Upper lobe of left lung (tissue), 4 donors: ENCODE measurements around the gene CDH13.

Source experiments
- POLR2A ChIP-seq, 4 donors: fragments of 450-650 bp; IDR thresholded peaks; one replicate each; pipeline ENCODE4 v1.5.1; 2016 to 2017; ENCODE audit warnings: antibody characterized with exemption in 4 of 4, mild to moderate bottlenecking in 2 of 4
- TF ChIP-seq, protein P1 (sequence below), 6 experiments: fragments of 450-650 bp in 4 of 6; fragments of 200-600 bp in 2 of 6; sonication (generic) in 2 of 6; IDR thresholded peaks; one replicate each; pipeline ENCODE4 v1.5.1; 2016 to 2019; ENCODE audit warnings: antibody characterized with exemption in 6 of 6

DNA sequence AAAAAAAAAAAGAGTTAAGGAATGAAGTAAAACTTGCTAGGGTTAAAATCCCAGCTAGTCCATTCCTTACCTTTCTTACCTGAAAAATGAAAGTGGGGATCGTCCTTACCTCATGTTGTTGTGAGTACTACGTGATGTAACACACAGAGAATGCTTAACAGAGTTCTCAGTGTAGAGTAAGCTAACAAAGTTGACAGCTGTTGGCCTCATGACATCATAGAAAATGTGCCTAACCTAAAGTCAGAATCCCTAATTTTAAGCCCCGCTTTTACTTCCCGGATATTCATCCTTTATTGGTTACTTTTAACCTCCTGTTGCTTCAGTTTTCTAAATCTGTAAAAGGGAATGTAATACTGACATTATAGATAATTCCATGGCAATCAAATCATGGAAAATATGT is 675.2 kb downstream of the CDH13 start:
- TF ChIP-seq, protein P1, sequence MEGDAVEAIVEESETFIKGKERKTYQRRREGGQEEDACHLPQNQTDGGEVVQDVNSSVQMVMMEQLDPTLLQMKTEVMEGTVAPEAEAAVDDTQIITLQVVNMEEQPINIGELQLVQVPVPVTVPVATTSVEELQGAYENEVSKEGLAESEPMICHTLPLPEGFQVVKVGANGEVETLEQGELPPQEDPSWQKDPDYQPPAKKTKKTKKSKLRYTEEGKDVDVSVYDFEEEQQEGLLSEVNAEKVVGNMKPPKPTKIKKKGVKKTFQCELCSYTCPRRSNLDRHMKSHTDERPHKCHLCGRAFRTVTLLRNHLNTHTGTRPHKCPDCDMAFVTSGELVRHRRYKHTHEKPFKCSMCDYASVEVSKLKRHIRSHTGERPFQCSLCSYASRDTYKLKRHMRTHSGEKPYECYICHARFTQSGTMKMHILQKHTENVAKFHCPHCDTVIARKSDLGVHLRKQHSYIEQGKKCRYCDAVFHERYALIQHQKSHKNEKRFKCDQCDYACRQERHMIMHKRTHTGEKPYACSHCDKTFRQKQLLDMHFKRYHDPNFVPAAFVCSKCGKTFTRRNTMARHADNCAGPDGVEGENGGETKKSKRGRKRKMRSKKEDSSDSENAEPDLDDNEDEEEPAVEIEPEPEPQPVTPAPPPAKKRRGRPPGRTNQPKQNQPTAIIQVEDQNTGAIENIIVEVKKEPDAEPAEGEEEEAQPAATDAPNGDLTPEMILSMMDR (IDR thresholded peaks at IDR 0.05), result no peak
- no peak for TF ChIP-seq POLR2A (IDR thresholded peaks at IDR 0.05)
